GM12878 (cell line): Measurements from ENCODE around the gene CENPQ. TPM values are rescaled to one million over a fixed set of nuclear protein-coding genes. Genes with fewer than 3 reads are reported as not detected.

Source experiments
- FOXK2 ChIP-seq: fragments of 450-650 bp; IDR thresholded peaks from 2 replicates; pipeline ENCODE4 v1.6.1; 2017; ENCODE audit warnings: mild to moderate bottlenecking, moderate library complexity
- HCFC1 ChIP-seq: fragments of 150-350 bp; IDR thresholded peaks from 2 replicates; pipeline ENCODE4 v1.6.1; 2014; ENCODE audit warnings: low read length
- HDAC2 ChIP-seq: fragments of 200-600 bp; sonication (generic); IDR thresholded peaks from 2 replicates; pipeline ENCODE4 v1.6.1; 2017
- MEF2B ChIP-seq: fragments of 450-650 bp; IDR thresholded peaks from 2 replicates; pipeline ENCODE4 v1.6.1; 2018; ENCODE audit warnings: mild to moderate bottlenecking, moderate library complexity; ENCODE audit not compliant: partially characterized antibody, poor library complexity, severe bottlenecking
- POLR2A ChIP-seq: IDR thresholded peaks from 2 replicates; pipeline ENCODE4 v1.6.1; 2011; ENCODE audit warnings: low read depth, mild to moderate bottlenecking, low read length
- ZBED1 ChIP-seq: IDR thresholded peaks from 2 replicates; pipeline ENCODE4 v1.6.1; 2016; ENCODE audit warnings: borderline replicate concordance
- polyA plus RNA-seq, 11 experiments: library from polyadenylated mRNA; depleted of rRNA in 4 of 11; unstranded in 6 of 11; stranded (reverse) in 5 of 11; fragments of >200 nt; fragmentation: Nextera tagmentation in 4 of 11; fragmentation: Illumina TruSeq in 1 of 11; extraction: Ambion mirVana in 4 of 11; extraction: Trizol in 1 of 11; gene quantifications; 1 replicate in 1 of 11; 2 replicates in 10 of 11; pipeline versions ENCODE4 v1.2.1 to v1.2.3, GENCODE V29; 2011 to 2016; ENCODE audit warnings: inconsistent platforms in 2 of 11, missing spikeins in 2 of 11, low read depth in 1 of 11
- total RNA-seq, 4 experiments: library from RNA; depleted of rRNA in 3 of 4; stranded (reverse); fragments of >200 nt in 3 of 4; fragmentation: Illumina TruSeq in 1 of 4; extraction: Trizol in 1 of 4; gene quantifications; 2 replicates each; pipeline versions ENCODE4 v1.2.1 to v1.2.3, GENCODE V29; 2013 to 2021
- TF ChIP-seq, protein P1 (sequence below): fragments of 450-650 bp; IDR thresholded peaks from 2 replicates; pipeline ENCODE4 v1.6.1; 2017; ENCODE audit warnings: low read depth, mild to moderate bottlenecking, moderate library complexity
- TF ChIP-seq, protein P2 (sequence below): fragments of 450-650 bp; IDR thresholded peaks from 2 replicates; pipeline ENCODE4 v1.6.1; 2017; ENCODE audit warnings: mild to moderate bottlenecking, moderate library complexity
- TF ChIP-seq, protein P3 (sequence below): fragments of 450-650 bp; IDR thresholded peaks from 2 replicates; pipeline ENCODE4 v1.6.1; 2016; ENCODE audit warnings: mild to moderate bottlenecking

Gene CENPQ
- total and polyA plus RNA-seq, 10 of the 15 experiments (the other 5 are each of a cell fraction or from before 2014, with no cell fraction given) = 7.4 to 34.2 (median 17.8) TPM

DNA sequence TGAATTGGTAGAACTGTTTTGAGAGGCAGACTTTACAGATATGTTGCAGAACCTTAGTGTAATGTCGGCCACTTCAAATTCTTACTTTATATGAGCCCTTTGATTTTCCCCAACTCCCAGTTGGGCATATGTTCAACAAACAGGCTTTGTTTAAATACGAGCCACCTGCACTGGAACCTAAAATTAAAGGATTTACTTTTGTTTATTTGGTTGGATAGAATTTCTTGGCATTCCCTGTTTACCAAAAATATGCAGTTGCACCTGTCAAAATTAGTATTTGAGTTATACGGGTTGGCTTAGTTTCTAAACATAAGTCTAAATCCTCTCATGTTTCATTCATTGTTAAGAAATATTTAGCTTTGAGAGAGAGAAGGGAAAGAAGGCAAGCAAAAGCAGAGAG is 34.1 kb downstream of the CENPQ start (continued):
- TF ChIP-seq, protein P1, sequence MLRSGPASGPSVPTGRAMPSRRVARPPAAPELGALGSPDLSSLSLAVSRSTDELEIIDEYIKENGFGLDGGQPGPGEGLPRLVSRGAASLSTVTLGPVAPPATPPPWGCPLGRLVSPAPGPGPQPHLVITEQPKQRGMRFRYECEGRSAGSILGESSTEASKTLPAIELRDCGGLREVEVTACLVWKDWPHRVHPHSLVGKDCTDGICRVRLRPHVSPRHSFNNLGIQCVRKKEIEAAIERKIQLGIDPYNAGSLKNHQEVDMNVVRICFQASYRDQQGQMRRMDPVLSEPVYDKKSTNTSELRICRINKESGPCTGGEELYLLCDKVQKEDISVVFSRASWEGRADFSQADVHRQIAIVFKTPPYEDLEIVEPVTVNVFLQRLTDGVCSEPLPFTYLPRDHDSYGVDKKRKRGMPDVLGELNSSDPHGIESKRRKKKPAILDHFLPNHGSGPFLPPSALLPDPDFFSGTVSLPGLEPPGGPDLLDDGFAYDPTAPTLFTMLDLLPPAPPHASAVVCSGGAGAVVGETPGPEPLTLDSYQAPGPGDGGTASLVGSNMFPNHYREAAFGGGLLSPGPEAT = no peak
- TF ChIP-seq, protein P2, sequence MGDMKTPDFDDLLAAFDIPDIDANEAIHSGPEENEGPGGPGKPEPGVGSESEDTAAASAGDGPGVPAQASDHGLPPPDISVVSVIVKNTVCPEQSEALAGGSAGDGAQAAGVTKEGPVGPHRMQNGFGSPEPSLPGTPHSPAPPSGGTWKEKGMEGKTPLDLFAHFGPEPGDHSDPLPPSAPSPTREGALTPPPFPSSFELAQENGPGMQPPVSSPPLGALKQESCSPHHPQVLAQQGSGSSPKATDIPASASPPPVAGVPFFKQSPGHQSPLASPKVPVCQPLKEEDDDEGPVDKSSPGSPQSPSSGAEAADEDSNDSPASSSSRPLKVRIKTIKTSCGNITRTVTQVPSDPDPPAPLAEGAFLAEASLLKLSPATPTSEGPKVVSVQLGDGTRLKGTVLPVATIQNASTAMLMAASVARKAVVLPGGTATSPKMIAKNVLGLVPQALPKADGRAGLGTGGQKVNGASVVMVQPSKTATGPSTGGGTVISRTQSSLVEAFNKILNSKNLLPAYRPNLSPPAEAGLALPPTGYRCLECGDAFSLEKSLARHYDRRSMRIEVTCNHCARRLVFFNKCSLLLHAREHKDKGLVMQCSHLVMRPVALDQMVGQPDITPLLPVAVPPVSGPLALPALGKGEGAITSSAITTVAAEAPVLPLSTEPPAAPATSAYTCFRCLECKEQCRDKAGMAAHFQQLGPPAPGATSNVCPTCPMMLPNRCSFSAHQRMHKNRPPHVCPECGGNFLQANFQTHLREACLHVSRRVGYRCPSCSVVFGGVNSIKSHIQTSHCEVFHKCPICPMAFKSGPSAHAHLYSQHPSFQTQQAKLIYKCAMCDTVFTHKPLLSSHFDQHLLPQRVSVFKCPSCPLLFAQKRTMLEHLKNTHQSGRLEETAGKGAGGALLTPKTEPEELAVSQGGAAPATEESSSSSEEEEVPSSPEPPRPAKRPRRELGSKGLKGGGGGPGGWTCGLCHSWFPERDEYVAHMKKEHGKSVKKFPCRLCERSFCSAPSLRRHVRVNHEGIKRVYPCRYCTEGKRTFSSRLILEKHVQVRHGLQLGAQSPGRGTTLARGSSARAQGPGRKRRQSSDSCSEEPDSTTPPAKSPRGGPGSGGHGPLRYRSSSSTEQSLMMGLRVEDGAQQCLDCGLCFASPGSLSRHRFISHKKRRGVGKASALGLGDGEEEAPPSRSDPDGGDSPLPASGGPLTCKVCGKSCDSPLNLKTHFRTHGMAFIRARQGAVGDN = no peak
- TF ChIP-seq, protein P3, sequence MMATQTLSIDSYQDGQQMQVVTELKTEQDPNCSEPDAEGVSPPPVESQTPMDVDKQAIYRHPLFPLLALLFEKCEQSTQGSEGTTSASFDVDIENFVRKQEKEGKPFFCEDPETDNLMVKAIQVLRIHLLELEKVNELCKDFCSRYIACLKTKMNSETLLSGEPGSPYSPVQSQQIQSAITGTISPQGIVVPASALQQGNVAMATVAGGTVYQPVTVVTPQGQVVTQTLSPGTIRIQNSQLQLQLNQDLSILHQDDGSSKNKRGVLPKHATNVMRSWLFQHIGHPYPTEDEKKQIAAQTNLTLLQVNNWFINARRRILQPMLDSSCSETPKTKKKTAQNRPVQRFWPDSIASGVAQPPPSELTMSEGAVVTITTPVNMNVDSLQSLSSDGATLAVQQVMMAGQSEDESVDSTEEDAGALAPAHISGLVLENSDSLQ = no peak
- no peak for TF ChIP-seq FOXK2
- no peak for TF ChIP-seq ZBED1
- no peak for TF ChIP-seq HCFC1
- TF ChIP-seq HDAC2 = no peak
- TF ChIP-seq POLR2A = no peak
- TF ChIP-seq MEF2B = no peak
